HG02870 (cell line): ENCODE results near the gene STEAP3.

Experiments
- ATAC-seq: cut with Tn5 transposase; IDR thresholded peaks from one replicate; pipeline ENCODE4 v1.9.1; 2021; ENCODE audit warnings: mild to moderate bottlenecking, moderate library complexity; ENCODE audit not compliant: unreplicated experiment

The STEAP3 gene

GRCh38 chr2:119290859-119291587 lies 67.4 kb downstream of the STEAP3 start:
- peak; percentile 77 for ATAC-seq

- no peak for ATAC-seq
These were observed 68.0 kb downstream of the STEAP3 start for GRCh38 chr2:119291588-119292167.

GRCh38 chr2:119292226-119292625 lies 68.6 kb downstream of the STEAP3 start:
- ATAC-seq = no peak

GRCh38 chr2:119293254-119293653 lies 69.6 kb downstream of the STEAP3 start:
- ATAC-seq = no peak

GRCh38 chr2:119293900-119294299 lies 70.3 kb downstream of the STEAP3 start:
- no peak for ATAC-seq

GRCh38 chr2:119294671-119295070 lies 71.0 kb downstream of the STEAP3 start:
- no peak for ATAC-seq

- ATAC-seq = no peak
These were observed 72.2 kb downstream of the STEAP3 start for GRCh38 chr2:119295688-119296375.

GRCh38 chr2:119301413-119301812 lies 77.8 kb downstream of the STEAP3 start:
- no peak for ATAC-seq

GRCh38 chr2:119304847-119305246 lies 81.2 kb downstream of the STEAP3 start:
- ATAC-seq = no peak

GRCh38 chr2:119305497-119306195 lies 82.0 kb downstream of the STEAP3 start:
- ATAC-seq = no peak

GRCh38 chr2:119306196-119306590 lies 82.6 kb downstream of the STEAP3 start:
- ATAC-seq = no peak

GRCh38 chr2:119307419-119308140 lies 83.9 kb downstream of the STEAP3 start:
- ATAC-seq = no peak

- ATAC-seq = no peak
These were observed 85.2 kb downstream of the STEAP3 start for GRCh38 chr2:119308793-119309330.

- ATAC-seq = no peak
These were observed 87.7 kb downstream of the STEAP3 start for GRCh38 chr2:119311371-119311770.

GRCh38 chr2:119311831-119312230 lies 88.2 kb downstream of the STEAP3 start:
- no peak for ATAC-seq
